ENCODE data around the gene DDX19B. TPM values are rescaled to one million over a fixed set of nuclear protein-coding genes. Genes with fewer than 3 reads are reported as not detected.
A peak's percentile ranks its signal among the peaks of the same experiment; 100 is the strongest.
"Not testable (repeated sequence)": the region's sequence is repeated elsewhere in the genome, so short reads cannot be mapped to it uniquely, and the experiment has no call there.

The DDX19B gene
- 10 to 100 TPM; 19.4 to 28.0 TPM for total RNA-seq
- 10 to 100 TPM; 13.8 to 29.7 TPM for polyA plus RNA-seq
- long read RNA-seq, donor 1, transcript DDX19B-201 (12 exons, 3,386 nt) = major isoform, 70 of 89 reads
- long read RNA-seq, donor 1, partial matches to known transcripts = 7 of 89 reads
- long read RNA-seq, donor 1, other reads (novel, unspliced or antisense) = 7 of 89 reads
- long read RNA-seq, donor 2, transcript DDX19B-201 (12 exons, 3,386 nt) = major isoform, 8 of 14 reads
- long read RNA-seq, donor 2, partial matches to known transcripts = 2 of 14 reads
- long read RNA-seq, donor 2, other reads (novel, unspliced or antisense) = 2 of 14 reads

DNA sequence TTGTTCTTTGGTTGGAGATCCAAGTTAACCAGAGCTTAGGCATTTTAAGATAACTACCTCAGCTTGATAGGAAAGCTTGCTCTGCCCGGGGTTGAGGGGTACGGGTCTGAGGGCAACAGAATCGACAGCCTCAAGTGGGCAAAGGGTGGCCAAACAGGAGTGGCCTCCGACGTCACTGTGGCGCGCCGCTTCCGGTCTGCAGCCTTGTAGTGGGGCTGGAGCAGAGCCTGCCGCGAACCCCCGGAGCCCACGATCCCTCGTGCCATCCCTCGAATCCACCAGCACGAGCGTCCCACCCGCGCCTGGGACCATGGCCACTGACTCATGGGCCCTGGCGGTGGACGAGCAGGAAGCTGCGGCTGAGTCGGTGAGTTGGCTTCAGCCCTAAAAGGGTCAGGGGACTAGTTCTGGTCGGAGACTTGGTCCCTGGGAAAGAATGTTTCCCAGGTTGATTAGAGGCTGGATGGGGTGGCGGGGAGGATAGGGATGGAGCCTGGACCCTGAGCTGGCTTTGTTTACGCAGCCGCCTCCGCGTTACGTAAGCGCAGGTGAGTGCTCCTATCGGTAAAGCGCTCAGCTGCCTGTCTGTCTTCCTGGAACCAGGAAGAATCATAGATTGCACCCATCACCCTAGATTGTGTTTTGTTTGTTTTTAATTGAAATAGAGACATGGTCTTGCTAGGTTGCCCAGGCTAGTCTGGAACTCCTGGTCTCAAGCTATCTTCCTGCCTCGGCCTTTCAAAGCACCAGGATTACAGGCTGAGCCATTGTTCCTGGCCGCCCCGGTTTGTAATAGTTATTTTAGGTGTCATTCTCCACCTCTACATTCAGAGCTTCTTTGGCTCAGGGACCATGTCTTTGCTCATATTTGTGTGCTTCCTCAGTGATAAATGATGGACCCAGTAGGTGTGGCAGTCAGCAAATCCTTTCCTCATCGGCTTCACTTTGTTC, at the start of gene DDX19B:
Gene DDX19B, plus strand, starts transcription at position 199 of the 951 bp plus-strand sequence. Its CDS starts 112 bp downstream, at position 311.
- DNase-seq = peak; percentile 91 to 95
- Histone ChIP-seq H3K27me3 (ENCODE audit: control insufficient read depth in 1 of 2, insufficient read depth in 2 of 2, low read length in 1 of 2) (no peaks in the 10 kb centered on the region), H3K36me3 (ENCODE audit: control insufficient read depth in 1 of 2, insufficient read depth in 2 of 2, low read length in 1 of 2) (no peaks in the 10 kb centered on the region), H3K27ac (ENCODE audit: low read depth in 1 of 2, low read length in 2 of 2) (peak within 1 kb of the TSS; percentile 90 to 96), H3K4me3 (ENCODE audit: low read length in 2 of 2) (peak within 1 kb of the TSS; percentile 93), H3K4me1 (ENCODE audit: control insufficient read depth in 1 of 2, insufficient read depth in 2 of 2, low read length in 2 of 2) (no peaks in the 10 kb centered on the region), H3K9me3 (ENCODE audit: control insufficient read depth, low read length) (no peaks in the 10 kb centered on the region)
- peak; percentile 94 for ATAC-seq (ENCODE audit: low FRiP score)
- WGBS, 2 donors = 0 to 1% methylated on average over 37 of the region's 37 CpGs
- intact Hi-C loops (cut with DNase I) = loop anchor here in 1 of 2 donors (5.0 kb wide), 1 partner anchor 48 kb away; the partner anchor contains the start of gene DDX19A

DNA sequence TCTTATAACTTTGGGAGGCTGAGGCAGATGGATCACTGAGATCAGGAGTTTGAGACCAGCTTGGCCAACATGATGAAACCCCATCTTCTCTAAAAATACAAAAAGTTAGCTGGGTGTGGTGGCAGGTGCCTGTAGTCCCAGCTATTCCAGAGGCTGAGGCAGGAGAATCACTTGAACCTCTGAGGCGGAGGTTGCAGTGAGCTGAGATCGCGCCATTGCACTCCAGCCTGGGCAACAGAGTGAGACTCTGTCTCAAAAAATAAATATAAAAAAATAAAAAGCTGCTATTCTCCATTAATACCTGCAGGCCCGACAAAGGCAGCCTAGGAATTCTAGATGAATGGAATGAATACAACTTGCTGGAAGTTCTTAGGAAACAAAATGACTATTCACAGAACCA, 49.3 kb upstream of the DDX19B start:
- H3K4me1 ChIP-seq (ENCODE audit: control insufficient read depth in 1 of 2, insufficient read depth in 2 of 2, low read length in 2 of 2); DNase-seq; H3K27ac ChIP-seq (ENCODE audit: low read depth in 1 of 2, low read length in 2 of 2); ATAC-seq (ENCODE audit: low FRiP score); H3K4me3 ChIP-seq (ENCODE audit: low read length in 2 of 2); H3K9me3 ChIP-seq (ENCODE audit: control insufficient read depth, low read length); H3K36me3 ChIP-seq (ENCODE audit: control insufficient read depth in 1 of 2, insufficient read depth in 2 of 2, low read length in 1 of 2); H3K27me3 ChIP-seq (ENCODE audit: control insufficient read depth in 1 of 2, insufficient read depth in 2 of 2, low read length in 1 of 2): not testable (repeated sequence)
- WGBS, 2 donors = 82 to 84% methylated on average over 4 of the region's 4 CpGs
- intact Hi-C loops (cut with DNase I) = loop anchor here in 1 of 2 donors (10.0 kb wide), 1 partner anchor 85 kb away; no protein-coding TSS in a partner anchor

DNA sequence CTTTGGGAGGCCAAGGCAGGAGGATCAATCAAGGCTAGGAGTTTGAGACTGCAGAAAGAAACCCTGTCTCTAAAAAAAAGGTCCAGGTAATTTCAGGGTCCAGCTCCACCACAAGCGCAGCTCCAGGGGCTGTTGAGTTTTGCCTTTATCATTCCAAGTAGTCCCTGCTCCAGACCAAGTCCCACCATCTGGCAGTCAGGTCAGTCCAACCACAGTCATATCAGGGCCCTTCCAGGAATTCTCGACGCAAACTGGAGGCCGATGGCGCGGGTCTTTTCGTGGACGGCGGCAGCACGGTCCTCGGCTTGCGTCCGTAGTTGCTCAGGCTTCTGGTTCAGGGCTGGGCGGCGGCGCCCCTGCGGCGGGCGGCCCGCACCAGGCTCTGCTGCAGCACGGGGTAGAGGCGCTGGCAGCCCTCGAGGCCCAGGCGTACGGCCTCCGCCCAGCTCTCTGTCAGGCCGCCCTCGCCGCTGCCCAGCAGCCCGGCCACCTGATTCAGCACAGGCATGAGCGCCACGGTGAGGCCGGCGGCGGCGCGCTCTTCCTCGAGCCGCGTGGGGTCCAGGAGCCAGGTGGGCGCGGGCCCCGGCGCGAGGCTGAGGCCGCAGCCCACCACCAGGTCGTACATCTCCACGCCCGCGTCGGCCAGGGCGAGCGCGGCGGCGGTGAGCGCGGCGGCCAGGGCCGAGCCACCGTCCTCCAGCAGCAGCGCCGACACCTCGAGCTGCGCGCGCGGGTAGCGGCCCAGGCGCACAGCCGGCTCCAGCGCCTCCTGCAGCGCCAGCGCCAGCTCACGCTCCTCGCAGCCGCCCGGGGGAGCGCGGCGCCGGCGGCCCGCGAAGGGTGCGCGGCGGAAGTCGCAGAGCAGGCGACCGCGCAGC, 48.0 kb upstream of the DDX19B start:
- intact Hi-C loops (cut with DNase I) = loop anchor here in 1 of 2 donors (10.0 kb wide), 1 partner anchor 86 kb away; no protein-coding TSS in a partner anchor
- H3K4me3 ChIP-seq (ENCODE audit: low read length in 2 of 2) = peak overlapping the region; percentile 77 to 80
- ATAC-seq (ENCODE audit: low FRiP score) (peak; percentile 34), DNase-seq (peak; percentile 60 to 81)
- peaks cover 0 to 15% of the 10 kb centered on the region in 2 donors for H3K36me3 ChIP-seq (ENCODE audit: control insufficient read depth in 1 of 2, insufficient read depth in 2 of 2, low read length in 1 of 2)
- peak overlapping the region in 1 of 2 donors; percentile 73 for H3K27ac ChIP-seq (ENCODE audit: low read depth in 1 of 2, low read length in 2 of 2)
- no peaks in the 10 kb centered on the region for H3K27me3 ChIP-seq (ENCODE audit: control insufficient read depth in 1 of 2, insufficient read depth in 2 of 2, low read length in 1 of 2)
- H3K9me3 ChIP-seq (ENCODE audit: control insufficient read depth, low read length) = no peaks in the 10 kb centered on the region
- H3K4me1 ChIP-seq (ENCODE audit: control insufficient read depth in 1 of 2, insufficient read depth in 2 of 2, low read length in 2 of 2) = no peaks in the 10 kb centered on the region
- WGBS, 2 donors = 1% methylated on average over 44 to 92 of the region's 92 CpGs

DNA sequence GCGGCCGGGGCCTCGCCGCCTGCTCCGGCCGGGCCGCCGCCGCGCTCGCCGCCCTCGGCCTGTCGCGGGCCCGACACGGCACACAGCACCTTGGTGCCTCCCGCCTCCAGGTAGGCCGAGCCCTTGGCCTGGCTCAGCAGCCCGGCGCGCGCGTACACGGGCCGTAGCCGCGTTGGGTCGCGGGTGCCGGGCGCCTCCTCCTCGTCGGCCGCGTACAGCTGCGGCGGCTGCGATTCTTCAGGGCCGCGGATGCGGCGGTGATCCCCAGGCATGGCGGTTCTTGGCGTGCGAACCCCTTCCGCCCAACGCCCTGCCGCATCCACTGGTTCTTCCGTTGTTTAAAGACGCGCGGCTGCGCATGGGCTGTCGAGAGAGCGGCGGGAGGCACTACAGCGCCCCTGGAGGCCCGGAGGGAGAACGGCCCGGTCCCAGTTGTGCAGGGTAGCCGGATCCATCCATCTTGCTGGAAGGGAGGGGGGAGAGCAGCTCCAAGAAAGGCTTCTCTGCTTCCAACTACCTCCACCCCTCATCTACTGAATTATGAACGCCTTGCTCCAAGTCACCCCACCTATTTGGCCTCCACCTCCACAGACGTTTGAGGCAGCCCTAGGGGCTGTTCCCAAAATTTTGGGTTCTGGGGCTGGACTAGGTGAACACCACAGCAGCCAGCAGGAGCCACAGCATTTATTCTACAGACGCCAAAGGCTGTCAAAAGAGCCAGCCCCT, 47.2 kb upstream of the DDX19B start, which contains the start of gene EXOSC6:
Gene EXOSC6, minus strand, starts transcription at position 312 of the 726 bp plus-strand sequence. Its CDS starts 40 bp downstream, at position 272.
- Histone ChIP-seq H3K27me3 (ENCODE audit: control insufficient read depth in 1 of 2, insufficient read depth in 2 of 2, low read length in 1 of 2) (no peaks in the 10 kb centered on the region), H3K36me3 (ENCODE audit: control insufficient read depth in 1 of 2, insufficient read depth in 2 of 2, low read length in 1 of 2) (peaks cover 0 to 18% of the 10 kb centered on the region in 2 donors), H3K4me3 (ENCODE audit: low read length in 2 of 2) (peak within 1 kb of the TSS; percentile 77 to 80), H3K9me3 (ENCODE audit: control insufficient read depth, low read length) (no peaks in the 10 kb centered on the region), H3K27ac (ENCODE audit: low read depth in 1 of 2, low read length in 2 of 2) (peak within 1 kb of the TSS in 1 of 2 donors; percentile 73), H3K4me1 (ENCODE audit: control insufficient read depth in 1 of 2, insufficient read depth in 2 of 2, low read length in 2 of 2) (no peaks in the 10 kb centered on the region)
- ATAC-seq (ENCODE audit: low FRiP score) = peak; percentile 98
- WGBS, 2 donors = 1% methylated on average over 55 to 65 of the region's 65 CpGs
- intact Hi-C loops (cut with DNase I) = loop anchor here in 1 of 2 donors (10.0 kb wide), 1 partner anchor 87 kb away; no protein-coding TSS in a partner anchor
- DNase-seq = peak; percentile 94 to 97

DNA sequence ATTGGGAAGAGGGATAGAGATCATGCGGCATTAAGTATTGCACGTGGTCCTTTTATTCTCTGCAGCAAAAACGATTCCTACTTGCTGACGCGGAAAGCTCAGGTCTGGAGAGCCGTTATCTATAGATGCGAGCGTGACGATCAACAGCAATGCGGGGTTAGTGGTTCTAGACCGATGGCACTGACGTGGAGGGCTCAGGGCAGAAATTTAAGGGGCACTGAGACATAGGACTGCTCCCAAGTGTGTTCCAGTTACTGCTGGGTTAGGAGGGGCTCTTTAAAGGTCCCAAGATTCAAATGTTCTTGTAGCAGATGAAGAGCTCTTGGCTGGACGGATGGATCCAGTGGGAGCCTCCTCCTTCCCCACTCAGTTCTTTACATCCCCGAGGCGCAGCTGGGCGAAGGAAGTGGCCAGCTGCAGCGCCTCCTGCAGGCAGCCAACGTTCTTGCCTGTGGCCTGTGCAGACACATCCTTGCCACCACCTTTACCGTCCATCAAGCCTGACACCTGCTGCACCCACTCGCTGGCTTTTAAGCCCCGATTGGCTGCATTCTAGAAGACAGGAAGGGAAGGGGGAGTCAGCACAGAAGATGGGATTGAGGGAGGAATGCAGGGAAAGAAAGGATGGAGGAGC, 46.5 kb upstream of the DDX19B start:
- no peak for ATAC-seq (ENCODE audit: low FRiP score)
- Histone ChIP-seq H3K4me3 (ENCODE audit: low read length in 2 of 2) (no peak overlapping the region), H3K36me3 (ENCODE audit: control insufficient read depth in 1 of 2, insufficient read depth in 2 of 2, low read length in 1 of 2) (peaks cover 0 to 20% of the 10 kb centered on the region in 2 donors), H3K27ac (ENCODE audit: low read depth in 1 of 2, low read length in 2 of 2) (no peak overlapping the region), H3K9me3 (ENCODE audit: control insufficient read depth, low read length) (no peaks in the 10 kb centered on the region), H3K4me1 (ENCODE audit: control insufficient read depth in 1 of 2, insufficient read depth in 2 of 2, low read length in 2 of 2) (no peaks in the 10 kb centered on the region), H3K27me3 (ENCODE audit: control insufficient read depth in 1 of 2, insufficient read depth in 2 of 2, low read length in 1 of 2) (no peaks in the 10 kb centered on the region)
- intact Hi-C loops (cut with DNase I) = loop anchor here in 1 of 2 donors (10.0 kb wide), 1 partner anchor 88 kb away; no protein-coding TSS in a partner anchor
- WGBS, 2 donors = 77 to 79% methylated on average over 21 of the region's 21 CpGs
- DNase-seq = peak in 1 of 2 donors; percentile 68

DNA sequence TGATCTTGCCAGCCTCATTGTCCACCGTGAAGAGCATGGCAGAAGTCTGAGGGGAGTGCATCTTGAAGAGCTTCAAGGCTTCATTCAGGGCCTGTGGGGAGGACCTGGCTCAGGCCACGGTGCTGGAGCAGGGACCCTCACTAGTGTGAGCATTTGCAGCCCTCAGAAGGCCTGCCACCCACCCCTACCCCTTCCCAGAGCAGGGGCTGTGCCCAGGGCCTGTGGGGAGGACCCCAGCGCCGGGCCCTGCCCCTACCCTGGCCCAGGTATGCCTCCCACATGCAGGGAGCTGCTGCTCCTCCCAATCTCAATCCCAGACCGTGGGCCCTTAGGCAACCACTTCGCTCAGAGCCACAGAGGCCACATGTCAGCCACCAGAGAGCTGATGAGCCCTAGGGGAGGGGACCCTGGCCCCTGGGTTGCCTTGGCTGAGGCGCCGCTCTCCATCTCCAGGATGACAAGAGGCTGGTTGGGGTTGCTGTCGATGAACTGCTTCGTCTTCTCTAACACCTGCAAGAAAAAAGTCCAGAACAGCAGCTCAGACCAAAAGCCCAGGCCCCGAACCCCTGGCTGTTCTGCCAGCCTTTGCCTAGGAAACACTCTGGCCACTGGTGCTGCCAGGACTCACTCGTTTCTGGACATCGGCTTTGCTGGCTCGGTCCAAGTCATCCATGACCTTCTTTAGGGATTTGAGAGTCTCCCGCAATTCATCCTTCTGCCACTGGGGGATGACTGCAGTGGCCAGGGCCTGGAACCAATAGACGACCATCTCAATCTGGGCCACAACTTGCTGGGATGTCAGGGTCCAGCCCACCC, 45.5 kb upstream of the DDX19B start:
- Histone ChIP-seq H3K27ac (ENCODE audit: low read depth in 1 of 2, low read length in 2 of 2) (no peak overlapping the region), H3K9me3 (ENCODE audit: control insufficient read depth, low read length) (no peaks in the 10 kb centered on the region), H3K4me3 (ENCODE audit: low read length in 2 of 2) (no peak overlapping the region), H3K4me1 (ENCODE audit: control insufficient read depth in 1 of 2, insufficient read depth in 2 of 2, low read length in 2 of 2) (no peaks in the 10 kb centered on the region), H3K36me3 (ENCODE audit: control insufficient read depth in 1 of 2, insufficient read depth in 2 of 2, low read length in 1 of 2) (peaks cover 0 to 21% of the 10 kb centered on the region in 2 donors), H3K27me3 (ENCODE audit: control insufficient read depth in 1 of 2, insufficient read depth in 2 of 2, low read length in 1 of 2) (no peaks in the 10 kb centered on the region)
- no peak for ATAC-seq (ENCODE audit: low FRiP score)
- DNase-seq = peak in 1 of 2 donors; percentile 69
- 67 to 71% methylated on average over 16 of the region's 16 CpGs for WGBS, 2 donors
- intact Hi-C loops (cut with DNase I) = loop anchor here in 1 of 2 donors (10.0 kb wide), 1 partner anchor 89 kb away; no protein-coding TSS in a partner anchor

Measured in aorta (tissue), 5 donors.